ENCODE data around the gene MEPCE.
A peak's percentile ranks its signal among the peaks of the same experiment; 100 is the strongest.

The MEPCE gene

GRCh38 chr7:100407285-100408180 is 22.1 kb upstream of the MEPCE start:
- DNase-seq, result peak; percentile 22

DNA sequence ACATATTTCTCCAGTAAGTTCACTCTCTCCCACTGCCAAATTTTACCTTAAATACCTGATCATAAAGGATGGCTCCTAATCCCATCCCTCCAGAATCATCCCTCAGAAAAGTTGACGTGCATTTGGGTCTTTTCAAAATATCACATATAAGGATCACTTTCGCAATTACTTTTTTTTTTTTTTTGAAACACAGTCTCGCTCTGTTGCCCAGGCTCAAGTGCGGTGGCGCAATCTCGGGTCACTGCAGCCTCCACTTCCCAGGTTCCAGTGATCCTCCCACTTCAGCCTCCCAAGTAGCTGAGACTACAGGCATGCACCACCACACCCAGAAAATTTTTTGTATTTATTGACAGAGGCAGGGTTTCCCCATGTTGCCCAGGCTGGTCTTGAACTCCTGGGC is 18.5 kb upstream of the MEPCE start:
- DNase-seq, result no peak

DNA sequence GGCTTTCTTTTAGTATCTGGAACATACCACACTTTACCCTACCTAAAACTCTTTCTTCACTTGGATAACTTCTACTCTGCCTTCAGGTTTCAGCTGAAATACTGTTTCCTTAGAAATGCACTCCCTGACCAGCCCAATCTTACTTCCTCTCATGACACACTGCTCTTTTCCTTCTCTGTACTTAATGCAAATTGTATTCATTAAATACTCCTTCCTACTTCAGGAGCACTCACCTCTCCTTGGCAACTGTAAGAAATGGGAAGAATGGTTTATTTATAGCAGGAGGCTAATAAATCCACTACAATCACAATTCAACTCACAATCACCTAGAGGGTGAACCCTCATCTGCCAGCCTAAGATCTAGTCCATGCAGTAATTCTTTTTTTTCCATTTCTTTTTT is 16.3 kb upstream of the MEPCE start:
- no peak for DNase-seq

- no peak for DNase-seq
Measured at GRCh38 chr7:100413889-100414288, 15.7 kb upstream of the MEPCE start.

DNA sequence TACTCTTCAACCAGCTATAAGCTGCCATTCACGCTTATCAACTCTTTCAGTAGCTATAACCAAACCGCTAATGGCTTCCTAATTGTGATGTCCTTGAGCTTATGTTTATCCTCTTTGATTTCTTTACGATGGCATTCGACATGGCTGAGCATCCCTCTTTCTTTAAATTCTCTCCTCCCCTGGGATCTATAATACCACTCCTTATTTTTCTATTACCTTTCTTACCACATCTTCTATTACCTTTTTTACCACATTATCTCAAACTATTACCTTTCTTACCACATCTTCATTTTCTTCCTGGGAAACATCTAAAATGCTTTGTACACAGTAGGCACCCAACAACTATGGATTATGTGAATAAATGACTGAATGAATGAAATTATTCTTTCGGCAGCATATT is 14.2 kb upstream of the MEPCE start:
- DNase-seq, result no peak

- no peak for DNase-seq
Measured at GRCh38 chr7:100418930-100419659, 10.5 kb upstream of the MEPCE start.

- no peak for DNase-seq
Measured at GRCh38 chr7:100419660-100420226, 9.9 kb upstream of the MEPCE start.

- no peak for DNase-seq
Measured at GRCh38 chr7:100423315-100423714, 6.3 kb upstream of the MEPCE start.

DNA sequence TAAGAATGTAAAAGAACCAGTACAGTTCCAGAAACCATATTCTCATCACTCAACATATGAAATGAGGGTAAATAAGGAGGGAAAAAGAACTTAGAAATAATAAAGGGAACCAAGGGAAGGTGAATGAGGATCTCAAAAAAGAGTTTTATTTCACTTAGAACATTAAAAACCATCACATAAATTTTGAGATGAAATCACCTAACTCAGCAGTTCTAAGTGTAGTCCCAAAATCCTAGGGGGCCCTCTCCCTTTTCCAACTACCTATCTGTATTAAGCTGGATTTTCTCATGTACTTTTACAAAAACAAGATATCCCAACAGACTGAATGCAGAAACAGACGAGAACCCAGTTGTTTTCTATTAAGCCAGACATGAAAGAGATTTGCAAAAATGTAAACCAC is 4.3 kb upstream of the MEPCE start:
- no peak for DNase-seq

DNA sequence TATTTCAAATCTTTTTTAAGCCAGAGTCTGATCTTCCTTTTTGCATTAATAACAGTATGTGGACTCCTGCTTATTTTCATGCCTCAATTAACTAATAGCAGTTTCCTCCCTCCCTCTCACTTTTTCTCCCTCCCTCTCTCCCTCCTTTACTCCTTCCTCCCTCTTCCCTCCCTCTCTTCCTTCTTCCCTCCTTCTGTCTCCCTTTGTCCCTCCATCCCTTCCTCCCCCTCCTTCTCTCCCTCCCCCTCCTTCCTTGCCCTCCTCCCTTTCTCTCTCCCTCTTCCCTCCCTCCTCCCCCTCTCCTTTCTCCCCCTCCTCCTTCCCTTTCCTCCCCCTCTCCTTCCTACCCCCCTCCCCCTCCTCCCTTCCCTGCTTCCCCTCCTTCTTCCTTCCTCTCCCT is 3.1 kb upstream of the MEPCE start:
- no peak for DNase-seq

DNA sequence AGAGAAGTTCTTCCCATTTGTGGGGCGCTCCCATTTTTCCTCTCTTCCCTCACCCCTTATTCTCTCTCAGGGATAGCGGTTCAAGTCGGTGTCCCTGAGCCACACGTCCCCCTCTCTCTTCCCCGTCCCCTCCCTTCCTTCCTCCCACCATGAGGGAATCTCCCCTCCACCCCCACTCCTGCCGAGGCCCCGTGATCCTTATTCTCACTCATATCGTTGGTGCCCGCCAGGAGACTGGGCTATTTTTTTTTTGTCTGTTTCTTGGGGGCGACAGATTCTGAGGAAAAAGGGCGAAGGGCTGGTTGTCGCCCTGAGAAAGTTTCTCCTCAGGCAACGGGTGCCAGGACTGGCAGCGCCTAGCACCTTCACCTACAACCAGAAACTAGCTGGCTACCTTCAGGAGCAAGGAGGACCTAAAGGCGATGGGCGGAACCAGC is 1.9 kb upstream of the MEPCE start:
- no peak for DNase-seq

DNA sequence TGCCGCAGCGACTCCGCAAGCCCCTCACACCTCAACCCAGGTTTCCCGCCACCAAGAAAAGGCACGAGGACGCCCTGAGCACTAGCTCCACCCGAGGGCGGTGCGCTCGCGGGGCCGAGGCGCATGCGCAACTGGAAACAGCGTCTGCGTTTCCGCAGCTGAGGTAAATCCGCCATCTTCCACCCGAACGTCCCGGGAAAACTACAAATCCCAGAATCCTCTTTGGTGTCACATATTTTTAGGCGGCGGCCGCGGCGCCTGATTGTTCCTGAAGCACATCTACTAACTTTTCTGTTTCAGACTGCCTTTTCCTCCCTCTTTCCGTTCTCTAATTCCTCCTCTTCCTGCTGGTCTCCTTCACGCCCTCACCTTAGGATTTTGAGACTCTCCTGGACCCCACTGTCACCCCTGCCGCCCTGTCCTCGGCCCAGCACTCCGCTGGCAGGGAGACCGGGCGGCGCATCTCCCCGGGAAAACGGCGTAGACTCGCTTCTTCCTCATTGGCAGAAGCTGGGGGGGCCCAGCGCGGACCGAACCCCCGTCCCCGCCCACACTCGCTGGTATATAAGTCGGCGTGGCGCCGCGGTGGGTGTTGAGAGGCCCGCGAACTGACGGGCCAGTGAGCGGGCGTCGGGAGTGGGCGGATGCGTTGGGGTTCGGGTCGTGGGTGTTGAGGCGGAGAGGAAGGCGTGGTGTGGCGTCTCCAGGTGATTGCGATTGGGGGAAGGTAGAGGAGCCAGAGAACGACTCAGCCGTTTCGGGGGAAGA is 1.2 kb upstream of the MEPCE start, which contains the start of gene ZCWPW1:
Gene ZCWPW1 (minus strand): TSS at position 505 of the 768 bp plus-strand sequence. CDS start 8,054 bp downstream, outside the sequence.
- DNase-seq, result peak; percentile 99

DNA sequence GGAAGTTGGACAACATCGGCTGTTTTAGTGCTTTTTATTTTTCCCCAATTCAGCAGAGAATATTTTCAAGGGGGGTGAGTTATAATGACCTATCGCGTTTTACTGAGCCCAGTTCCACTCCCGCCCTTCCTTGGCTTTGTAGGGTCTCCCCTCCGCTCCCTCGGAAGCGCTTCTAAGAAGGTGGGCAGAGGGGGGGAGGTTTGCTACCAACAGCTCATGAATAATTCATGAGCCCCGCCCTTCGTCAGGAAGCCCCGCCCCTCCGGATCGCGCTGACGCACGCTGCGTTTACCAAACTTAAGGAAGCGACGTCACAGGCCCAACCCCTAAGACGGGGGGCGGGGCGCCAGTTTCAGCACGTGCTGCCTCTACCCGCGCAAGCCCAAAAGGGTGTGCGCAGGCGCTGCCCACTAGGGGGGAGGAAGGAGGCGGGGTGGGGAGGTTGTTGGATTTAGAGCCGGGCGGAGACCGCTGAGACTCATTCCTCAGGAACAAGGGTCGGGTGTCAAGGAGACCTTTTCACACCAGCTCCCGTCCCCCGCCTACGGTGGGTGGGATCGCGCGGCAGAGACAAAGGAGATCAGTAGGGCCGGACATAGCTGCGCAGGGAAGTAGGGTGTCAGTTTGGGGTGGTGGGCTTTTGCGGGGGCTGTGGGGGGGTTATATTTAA is 529 bp upstream of the MEPCE start:
- DNase-seq, result peak; percentile 100

DNA sequence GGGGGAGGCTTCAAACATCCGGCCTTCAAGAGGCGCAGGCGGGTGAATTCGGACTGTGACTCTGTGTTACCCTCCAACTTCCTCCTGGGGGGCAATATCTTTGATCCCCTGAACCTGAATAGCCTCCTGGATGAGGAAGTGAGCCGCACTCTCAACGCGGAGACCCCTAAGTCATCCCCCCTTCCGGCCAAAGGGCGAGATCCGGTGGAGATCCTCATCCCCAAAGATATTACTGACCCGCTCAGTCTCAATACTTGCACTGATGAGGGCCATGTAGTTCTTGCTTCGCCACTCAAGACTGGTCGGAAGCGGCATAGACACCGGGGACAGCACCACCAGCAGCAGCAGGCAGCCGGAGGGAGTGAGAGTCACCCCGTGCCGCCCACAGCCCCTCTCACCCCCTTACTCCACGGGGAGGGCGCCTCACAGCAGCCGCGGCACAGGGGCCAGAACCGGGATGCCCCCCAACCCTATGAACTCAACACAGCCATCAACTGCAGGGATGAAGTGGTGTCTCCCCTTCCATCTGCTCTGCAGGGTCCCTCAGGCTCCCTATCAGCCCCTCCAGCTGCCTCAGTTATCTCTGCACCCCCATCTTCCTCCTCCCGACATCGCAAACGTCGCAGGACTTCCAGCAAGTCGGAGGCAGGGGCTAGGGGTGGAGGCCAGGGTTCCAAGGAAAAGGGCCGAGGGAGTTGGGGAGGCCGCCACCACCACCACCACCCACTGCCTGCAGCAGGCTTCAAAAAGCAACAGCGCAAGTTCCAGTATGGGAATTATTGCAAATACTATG is 1.1 kb downstream of the MEPCE start:
- DNase-seq, result no peak

DNA sequence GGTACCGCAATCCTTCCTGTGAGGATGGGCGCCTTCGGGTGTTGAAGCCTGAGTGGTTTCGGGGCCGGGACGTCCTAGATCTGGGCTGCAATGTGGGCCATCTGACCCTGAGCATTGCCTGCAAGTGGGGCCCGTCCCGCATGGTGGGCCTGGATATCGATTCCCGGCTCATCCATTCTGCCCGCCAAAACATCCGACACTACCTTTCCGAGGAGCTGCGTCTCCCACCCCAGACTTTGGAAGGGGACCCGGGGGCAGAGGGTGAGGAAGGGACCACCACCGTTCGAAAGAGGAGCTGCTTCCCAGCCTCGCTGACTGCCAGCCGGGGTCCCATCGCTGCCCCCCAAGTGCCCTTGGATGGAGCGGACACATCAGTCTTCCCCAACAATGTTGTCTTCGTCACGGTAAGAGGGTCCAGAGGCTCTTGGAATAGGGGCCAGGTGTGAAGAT is 1.7 kb downstream of the MEPCE start:
- no peak for DNase-seq

DNA sequence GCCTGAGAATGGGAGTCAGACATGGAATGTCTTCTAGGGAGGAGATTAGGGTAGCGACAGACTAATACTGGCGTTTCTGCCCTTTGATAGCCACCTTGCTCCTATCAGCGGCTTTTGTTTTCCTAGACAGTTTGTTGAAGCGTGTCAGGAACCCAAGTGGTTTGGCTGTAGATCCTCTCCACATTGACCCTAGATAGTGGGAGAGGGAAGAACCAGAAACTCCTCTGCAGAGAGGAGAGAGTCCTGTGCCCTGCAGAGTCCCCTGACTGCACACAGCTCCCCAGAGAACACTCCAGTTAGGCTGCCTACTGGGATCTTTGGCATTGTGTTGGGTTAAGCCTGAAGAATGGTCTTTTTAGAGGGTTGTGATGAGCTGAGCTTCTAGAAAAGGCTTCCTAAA is 2.4 kb downstream of the MEPCE start:
- DNase-seq, result no peak

- DNase-seq, result no peak
Measured at GRCh38 chr7:100432621-100433275, 3.1 kb downstream of the MEPCE start.

- no peak for DNase-seq
Measured at GRCh38 chr7:100433276-100433591, 3.6 kb downstream of the MEPCE start.

DNA sequence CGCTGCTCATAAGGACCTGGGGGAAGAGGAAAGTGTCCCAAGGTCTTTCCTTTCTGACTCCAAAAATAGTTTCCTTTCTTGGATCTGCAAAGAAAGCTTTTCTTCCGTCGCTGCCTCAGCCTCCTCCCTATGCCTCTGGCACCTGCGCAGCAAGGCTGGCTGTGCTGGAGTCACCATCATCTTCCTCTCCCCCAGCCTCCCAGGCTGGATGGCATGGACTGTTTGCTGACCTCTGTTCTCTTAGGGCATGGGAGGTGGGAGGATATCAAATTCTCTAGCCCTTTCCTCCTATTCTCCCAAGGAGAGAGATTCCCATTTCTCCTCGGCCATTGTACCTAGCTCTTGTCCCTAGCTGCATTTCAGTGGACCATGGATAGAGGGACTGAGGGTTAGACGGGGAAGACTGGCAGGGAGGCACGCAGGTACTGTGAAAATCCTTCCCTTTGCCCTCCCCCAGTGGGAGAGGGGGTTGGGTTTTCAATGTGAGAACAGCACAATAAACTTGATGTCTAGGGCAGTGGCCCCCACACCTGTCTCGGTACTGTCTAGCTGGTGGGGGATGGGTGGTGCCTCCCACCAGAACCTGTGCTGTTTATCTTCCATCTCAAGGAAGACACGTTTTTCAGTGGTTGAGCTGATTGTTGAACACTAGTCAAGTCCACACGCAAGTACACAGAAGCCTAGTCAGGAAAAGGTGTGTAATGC is 4.1 kb downstream of the MEPCE start:
- DNase-seq, result no peak
